ENCODE measurements around the gene HS1BP3.
A peak's percentile ranks its signal among the peaks of the same experiment; 100 is the strongest.

The HS1BP3 gene

GRCh38 chr2:20668871-20669475 is 18.1 kb upstream of the HS1BP3 start:
- CTCF ChIA-PET, result interaction anchor here (0.6 to 11.2 kb wide), 3 partner anchors 7 to 449 kb away, joined by 3 to 108 read pairs (median 3); no protein-coding TSS in a partner anchor
- POLR2A ChIA-PET, result no interaction called here
- no peak overlapping the region for H3K4me3 ChIP-seq (ENCODE audit: low read depth, low read length)
- no peak for DNase-seq (ENCODE audit: low read depth, low spot score)
- TF ChIP-seq, protein P1, sequence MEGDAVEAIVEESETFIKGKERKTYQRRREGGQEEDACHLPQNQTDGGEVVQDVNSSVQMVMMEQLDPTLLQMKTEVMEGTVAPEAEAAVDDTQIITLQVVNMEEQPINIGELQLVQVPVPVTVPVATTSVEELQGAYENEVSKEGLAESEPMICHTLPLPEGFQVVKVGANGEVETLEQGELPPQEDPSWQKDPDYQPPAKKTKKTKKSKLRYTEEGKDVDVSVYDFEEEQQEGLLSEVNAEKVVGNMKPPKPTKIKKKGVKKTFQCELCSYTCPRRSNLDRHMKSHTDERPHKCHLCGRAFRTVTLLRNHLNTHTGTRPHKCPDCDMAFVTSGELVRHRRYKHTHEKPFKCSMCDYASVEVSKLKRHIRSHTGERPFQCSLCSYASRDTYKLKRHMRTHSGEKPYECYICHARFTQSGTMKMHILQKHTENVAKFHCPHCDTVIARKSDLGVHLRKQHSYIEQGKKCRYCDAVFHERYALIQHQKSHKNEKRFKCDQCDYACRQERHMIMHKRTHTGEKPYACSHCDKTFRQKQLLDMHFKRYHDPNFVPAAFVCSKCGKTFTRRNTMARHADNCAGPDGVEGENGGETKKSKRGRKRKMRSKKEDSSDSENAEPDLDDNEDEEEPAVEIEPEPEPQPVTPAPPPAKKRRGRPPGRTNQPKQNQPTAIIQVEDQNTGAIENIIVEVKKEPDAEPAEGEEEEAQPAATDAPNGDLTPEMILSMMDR (IDR thresholded peaks at IDR 0.05; ENCODE audit: insufficient read depth, low read length, missing control alignments), result no peak

DNA sequence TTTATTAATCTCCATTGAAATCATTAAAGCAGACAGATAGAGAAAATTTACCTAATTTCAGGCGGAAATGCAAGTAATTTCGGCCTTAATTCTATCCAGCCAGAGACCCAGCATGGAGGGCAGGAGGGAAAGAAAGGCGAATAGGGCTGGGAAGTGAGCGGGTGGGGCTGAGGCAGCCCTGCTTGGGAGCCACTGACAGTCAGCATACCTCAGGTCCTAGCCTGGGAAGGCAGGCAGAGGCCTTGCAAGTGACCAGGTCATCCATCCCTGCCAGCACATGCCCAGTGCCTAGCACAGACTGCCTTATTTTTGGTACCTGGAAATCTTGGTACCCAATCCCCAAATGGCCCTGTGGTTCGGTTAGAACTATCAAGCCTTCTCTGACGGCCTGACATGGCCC is 17.6 kb upstream of the HS1BP3 start:
- no peak overlapping the region for H3K4me3 ChIP-seq (ENCODE audit: low read depth, low read length)
- TF ChIP-seq, protein P1 (IDR thresholded peaks at IDR 0.05; ENCODE audit: insufficient read depth, low read length, missing control alignments), result no peak
- CTCF ChIA-PET, result interaction anchor here (10.0 kb wide), 1 partner anchor 294 kb away, joined by 382 read pairs; no protein-coding TSS in a partner anchor
- no peak for DNase-seq (ENCODE audit: low read depth, low spot score)
- POLR2A ChIA-PET, result no interaction called here

DNA sequence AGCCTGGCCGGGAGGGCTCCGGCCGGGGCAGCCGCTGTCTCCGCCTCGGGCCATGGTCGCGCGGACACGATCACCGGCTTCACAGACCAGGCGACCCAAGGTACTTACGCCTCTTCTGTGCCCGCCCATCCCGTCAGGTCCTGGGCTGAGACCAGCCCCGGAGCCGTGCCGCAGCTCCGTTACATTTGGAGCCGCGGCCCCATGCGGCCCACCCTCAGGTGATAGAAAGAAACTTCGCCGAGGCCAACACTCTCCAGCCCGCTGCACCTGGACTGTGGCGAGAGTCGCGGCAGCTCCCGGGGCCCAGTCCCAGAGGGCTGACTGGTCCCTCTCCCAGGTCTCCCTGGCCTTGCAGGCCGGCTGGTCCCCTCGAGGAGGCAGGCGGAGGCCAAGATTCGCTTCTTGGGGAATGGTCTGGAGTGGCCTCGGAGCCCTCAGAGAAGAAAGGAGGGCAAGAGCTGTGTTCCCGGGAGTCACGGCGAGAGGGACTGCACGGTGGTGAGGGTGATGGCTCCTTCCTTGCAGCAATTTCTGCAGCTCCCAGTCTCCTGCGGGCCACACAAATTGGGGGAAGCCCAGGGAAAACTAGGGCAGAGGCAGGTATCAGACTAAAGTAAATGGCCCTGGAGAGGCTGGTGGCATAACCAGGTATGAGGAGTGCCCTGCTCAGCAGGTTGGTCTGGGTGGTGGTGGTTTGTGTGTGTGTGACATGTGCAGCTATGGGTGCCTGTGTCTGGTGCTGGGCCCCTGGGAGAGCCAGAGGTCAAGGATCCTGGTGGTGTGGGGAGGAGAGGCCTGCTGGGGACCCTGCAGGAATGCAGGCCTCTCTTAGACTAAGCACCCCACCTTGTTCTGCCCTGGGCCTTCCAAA is 16.9 kb upstream of the HS1BP3 start:
- TF ChIP-seq, protein P1 (IDR thresholded peaks at IDR 0.05; ENCODE audit: insufficient read depth, low read length, missing control alignments), result no peak
- no peak for DNase-seq (ENCODE audit: low read depth, low spot score)
- ChIA-PET POLR2A (no interaction called here), CTCF (interaction anchor here (0.6 to 10.0 kb wide), 2 partner anchors 10 to 294 kb away, joined by 3 to 382 read pairs; no protein-coding TSS in a partner anchor)
- peak overlapping the region; percentile 15; the same call in 1 of the 2 replicates for H3K4me3 ChIP-seq (ENCODE audit: low read depth, low read length)

DNA sequence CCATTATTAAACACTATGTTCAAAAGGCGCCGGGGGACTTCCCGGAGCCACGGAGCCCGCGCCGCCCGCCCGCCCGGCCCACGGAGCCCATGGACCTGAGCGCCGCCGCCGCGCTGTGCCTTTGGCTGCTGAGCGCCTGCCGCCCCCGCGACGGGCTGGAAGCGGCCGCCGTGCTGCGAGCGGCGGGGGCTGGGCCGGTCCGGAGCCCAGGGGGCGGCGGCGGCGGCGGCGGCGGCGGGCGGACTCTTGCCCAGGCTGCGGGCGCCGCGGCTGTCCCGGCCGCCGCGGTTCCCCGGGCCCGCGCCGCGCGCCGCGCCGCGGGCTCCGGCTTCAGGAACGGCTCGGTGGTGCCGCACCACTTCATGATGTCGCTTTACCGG is 16.2 kb upstream of the HS1BP3 start:
- CTCF ChIA-PET, result interaction anchor here (10.0 kb wide), 1 partner anchor 295 kb away, joined by 382 read pairs; no protein-coding TSS in a partner anchor
- DNase-seq (ENCODE audit: low read depth, low spot score), result no peak
- H3K4me3 ChIP-seq (ENCODE audit: low read depth, low read length), result peak overlapping the region; percentile 15; the same call in 1 of the 2 replicates
- TF ChIP-seq, protein P1 (IDR thresholded peaks at IDR 0.05; ENCODE audit: insufficient read depth, low read length, missing control alignments), result no peak
- POLR2A ChIA-PET, result no interaction called here

- ChIA-PET CTCF (interaction anchor here (1.0 to 10.0 kb wide), 6 partner anchors 9 to 361 kb away, joined by 4 to 382 read pairs (median 6); partner anchors contain the start of gene HS1BP3), POLR2A (no interaction called here)
- no peak for DNase-seq (ENCODE audit: low read depth, low spot score)
- TF ChIP-seq, protein P1 (IDR thresholded peaks at IDR 0.05; ENCODE audit: insufficient read depth, low read length, missing control alignments), result no peak
- peak within 1 kb of the TSS; percentile 34 for H3K4me3 ChIP-seq (ENCODE audit: low read depth, low read length)
Measured at GRCh38 chr2:20666304-20667150, 15.6 kb upstream of the HS1BP3 start, which contains the start of gene GDF7. GDF7 (plus strand) TSS chr2:20667144; CDS start chr2:20667240, 96 bp downstream.
